Limb (tissue), 2 donors: ENCODE data around the gene AMOTL2.

Experiments used
- DNase-seq, 2 donors: peaks; one replicate each; pipeline ENCODE4 v3.0.0-alpha.2; 2016; ENCODE audit errors: extremely low spot score in 2 of 2

AMOTL2 gene

GRCh38 chr3:134336587-134336986 lies 37.7 kb downstream of the AMOTL2 start:
- DNase-seq: no peak

- no peak for DNase-seq
These were observed 39.4 kb downstream of the AMOTL2 start for GRCh38 chr3:134334901-134335280.

DNA sequence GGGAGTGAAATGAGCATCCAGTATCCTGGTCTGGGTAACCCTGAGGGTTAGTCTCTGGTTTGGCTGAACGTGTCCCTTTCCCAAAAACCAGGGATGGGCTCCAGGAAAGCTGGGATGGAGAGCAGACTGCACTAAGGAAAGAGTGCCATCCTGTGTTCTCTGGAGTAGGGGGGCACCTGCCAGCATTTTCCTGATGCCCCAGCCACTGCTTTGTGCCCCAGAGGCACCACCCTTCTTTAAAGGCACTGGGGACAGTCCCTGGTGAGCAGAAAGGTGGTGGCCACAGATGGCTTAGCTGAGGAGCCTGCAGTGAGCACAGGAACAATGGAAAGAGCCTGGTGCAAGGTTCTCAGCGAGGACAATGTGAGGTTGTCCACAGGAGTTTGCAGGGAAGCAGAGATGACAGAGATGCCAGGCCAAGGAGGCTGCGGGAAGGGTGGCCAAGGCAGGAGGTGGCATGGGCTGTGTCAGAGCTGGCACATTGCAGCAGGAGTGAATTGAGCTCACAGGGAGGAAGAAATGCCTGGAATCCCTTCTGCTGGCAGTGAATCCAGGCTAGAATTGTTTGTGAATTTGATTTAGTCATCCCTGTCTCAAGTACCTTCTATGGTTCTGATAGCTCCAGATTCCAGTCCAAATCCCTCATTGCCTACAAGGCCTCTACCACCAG lies 39.9 kb downstream of the AMOTL2 start:
- no peak for DNase-seq

GRCh38 chr3:134333522-134334181 lies 40.6 kb downstream of the AMOTL2 start:
- DNase-seq: no peak

DNA sequence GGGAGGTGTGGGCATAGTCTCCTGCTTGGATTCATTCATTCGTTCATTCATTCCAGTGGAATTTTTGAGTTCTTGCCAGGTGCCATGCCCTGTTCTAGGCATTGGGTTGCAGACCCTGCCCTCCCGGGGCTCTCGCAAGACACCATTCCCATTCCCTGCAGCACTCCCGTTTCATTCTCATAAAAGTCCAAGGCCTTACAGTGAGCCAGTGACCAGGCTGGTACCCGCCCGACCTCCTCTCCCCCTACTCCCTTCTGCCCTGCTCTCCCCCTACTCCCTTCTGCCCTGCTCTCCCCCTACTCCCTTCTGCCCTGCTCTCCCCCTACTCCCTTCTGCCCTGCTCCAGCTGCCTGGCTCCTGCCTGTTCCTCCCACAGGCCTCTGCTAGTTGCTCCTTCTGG lies 41.9 kb downstream of the AMOTL2 start:
- no peak for DNase-seq

DNA sequence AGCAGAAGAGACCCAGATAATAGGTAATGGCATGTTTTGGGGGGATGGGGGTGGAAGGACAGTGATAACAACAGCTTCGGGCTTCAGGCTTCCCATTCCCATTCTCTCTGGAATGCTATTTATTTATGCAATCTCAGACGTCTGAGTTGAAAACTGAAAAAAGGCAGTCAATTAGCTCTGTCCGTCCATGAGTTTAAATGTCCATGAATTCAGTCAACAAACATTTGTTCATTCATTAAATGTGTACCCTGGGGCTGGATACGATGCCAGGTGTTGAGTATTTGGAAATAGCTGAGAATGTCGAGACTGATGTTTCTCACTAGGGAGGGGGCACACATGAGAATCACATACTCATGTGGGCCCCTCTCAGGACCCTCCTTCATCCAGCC lies 42.4 kb downstream of the AMOTL2 start:
- DNase-seq: no peak

- DNase-seq: peak; percentile 56 to 63
These were observed 43.1 kb downstream of the AMOTL2 start for GRCh38 chr3:134330883-134331810.

DNA sequence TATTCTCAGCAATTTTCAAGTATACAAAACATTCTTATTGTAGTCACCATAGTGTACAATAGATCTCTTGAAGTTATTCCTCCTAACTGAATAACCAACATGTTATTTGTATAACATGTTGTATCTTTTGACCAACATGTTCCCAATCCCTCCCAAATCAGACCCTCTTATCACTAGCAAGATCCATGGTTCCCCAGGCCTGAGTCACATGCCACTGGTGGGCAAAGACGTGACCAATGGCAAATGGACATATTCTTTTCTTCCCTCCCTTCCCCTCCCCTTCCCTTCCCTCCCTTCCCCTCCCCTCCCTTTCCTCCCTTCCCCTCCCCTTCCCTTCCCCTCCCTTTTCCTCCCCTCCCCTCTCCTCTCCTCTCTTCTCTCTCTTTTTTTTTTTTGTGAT lies 45.4 kb downstream of the AMOTL2 start:
- no peak for DNase-seq

- no peak for DNase-seq
These were observed 46.1 kb downstream of the AMOTL2 start for GRCh38 chr3:134328147-134328591.

DNA sequence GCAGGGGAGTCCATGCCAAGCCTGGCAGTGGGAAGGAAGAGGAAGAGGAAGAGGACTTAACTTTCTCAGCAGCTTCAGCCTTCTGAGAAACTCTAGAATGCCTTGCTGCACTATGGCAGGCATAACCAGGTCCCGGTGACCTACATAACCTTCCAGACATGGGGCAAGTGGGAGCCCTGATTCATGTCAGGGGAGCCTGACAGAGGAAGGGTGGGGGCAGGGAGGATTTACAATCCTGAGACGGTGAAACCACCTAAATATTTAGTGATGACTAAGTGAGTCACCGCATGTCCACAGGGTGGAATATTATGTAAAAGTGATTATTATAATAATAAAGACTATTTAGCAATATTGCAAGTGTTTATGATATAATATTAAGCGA lies 46.7 kb downstream of the AMOTL2 start:
- DNase-seq: no peak

GRCh38 chr3:134326760-134327593 lies 47.3 kb downstream of the AMOTL2 start:
- DNase-seq: no peak

GRCh38 chr3:134326126-134326525 lies 48.1 kb downstream of the AMOTL2 start:
- DNase-seq: no peak

GRCh38 chr3:134325706-134326105 lies 48.5 kb downstream of the AMOTL2 start:
- no peak for DNase-seq

DNA sequence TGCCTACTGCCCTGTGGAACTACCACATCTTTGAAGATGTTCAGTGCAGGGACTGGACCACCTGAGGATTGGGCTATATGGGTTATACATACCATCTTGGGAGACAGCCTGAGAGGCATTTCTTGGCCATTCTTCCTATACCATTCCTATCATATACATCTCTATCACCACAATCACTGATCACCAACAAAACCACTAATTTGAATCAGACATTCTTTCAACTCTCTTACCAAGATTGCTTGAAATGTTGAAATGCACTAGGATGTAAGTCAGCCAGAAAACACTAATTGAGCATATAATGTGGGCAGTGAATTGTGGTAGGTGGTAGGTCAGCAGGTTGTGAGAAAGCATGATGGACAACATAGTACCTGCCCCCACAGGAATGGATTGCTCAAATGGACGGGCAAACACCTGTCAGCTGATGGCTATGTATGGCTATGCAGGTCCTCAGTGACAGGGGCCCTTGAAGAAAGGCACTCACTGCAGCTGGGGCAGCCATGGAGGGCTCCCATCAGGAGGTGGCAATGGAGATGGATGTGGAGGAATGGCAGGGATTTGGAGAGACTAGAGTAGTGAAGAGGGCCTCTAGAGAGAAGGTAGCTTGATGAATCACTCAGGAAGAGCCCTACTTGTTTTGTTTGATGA lies 49.1 kb downstream of the AMOTL2 start:
- DNase-seq: no peak

DNA sequence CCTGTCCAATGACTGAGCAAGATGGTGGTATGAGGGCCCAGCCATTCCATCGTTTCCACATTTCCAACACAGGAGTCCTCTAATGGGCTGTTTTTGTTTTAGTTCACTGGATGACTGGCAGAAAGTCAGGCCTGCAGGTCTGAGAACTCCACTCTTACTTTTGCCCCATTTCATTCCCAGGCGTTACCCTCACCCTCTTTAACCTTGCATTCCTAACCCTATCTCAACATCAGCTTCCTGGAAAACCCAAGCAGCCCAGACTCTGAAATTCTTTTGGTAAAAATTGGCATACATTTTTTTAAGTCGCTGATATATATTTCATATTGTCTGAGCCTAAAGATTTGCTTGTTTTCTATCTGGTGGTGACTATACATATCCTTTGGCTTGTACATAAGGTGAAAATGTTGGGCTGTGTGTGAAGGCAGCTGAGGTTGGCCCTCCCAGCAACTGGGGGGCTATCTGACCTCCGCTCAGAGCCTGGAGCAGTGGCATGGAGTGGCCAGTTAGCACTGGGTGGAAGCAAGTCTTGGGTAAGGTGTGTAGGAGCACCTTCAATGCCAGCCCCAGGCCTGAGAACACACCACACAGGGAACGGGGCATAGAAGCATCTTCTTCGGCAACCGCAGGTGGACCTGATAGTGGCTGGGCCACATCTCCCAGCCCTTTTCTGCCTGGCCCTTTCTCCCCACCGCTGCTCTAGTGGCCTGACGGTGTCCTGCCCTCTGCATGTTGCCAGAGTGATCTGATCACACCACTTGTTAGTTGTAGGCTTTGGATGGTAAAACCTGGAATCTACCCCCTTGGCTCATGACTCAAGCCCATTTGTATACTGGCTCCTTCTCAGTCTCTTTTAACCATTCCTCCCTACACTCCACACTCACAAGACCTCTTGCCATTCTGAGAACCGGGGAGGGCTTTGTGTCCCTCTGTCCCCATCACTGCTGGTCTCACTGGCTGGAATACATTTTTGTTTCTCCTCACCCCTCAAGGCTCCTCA lies 50.0 kb downstream of the AMOTL2 start:
- DNase-seq: no peak

DNA sequence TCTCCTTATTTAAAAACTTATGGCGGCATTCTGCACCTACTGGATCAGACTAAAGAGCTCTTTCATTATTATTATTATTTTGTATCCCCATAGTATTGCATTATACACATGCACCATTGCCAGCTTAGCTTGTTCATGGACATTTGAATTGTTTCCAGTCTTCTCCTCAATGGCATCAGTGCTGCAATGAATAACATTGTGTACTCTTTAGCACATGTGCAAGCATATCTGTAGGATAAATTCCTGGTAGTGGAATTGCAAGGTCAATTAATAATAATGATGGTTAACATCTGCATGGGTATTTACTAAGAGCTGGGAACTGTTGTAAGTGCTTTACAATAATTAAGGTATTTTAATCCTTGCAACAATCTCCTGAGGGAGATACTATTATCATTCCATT lies 52.0 kb downstream of the AMOTL2 start:
- no peak for DNase-seq

- peak in 1 of 2 donors; percentile 22 for DNase-seq
These were observed 53.5 kb downstream of the AMOTL2 start for GRCh38 chr3:134320749-134321148.

GRCh38 chr3:134319931-134320330 lies 54.3 kb downstream of the AMOTL2 start:
- no peak for DNase-seq

- DNase-seq: no peak
These were observed 56.1 kb downstream of the AMOTL2 start for GRCh38 chr3:134318166-134318565.
